K562 (cell line): ENCODE data around the gene MAML1. TPM values are rescaled to one million over a fixed set of nuclear protein-coding genes. Genes with fewer than 3 reads are reported as not detected.

Experiments used
- ATF1 ChIP-seq, 2 experiments: fragments of 450-650 bp in 1 of 2; IDR thresholded peaks; 2 replicates each; pipeline ENCODE4 v1.6.1; 2016; ENCODE audit warnings: missing compliant biosample characterization in 1 of 2, missing genetic modification characterization in 1 of 2
- CBX1 ChIP-seq: sonication (generic); IDR thresholded peaks from 2 replicates; pipeline ENCODE4 v1.6.1; 2016; ENCODE audit warnings: antibody characterized with exemption, low read depth, mild to moderate bottlenecking
- CCNT2 ChIP-seq: IDR thresholded peaks from 2 replicates; pipeline ENCODE4 v1.6.1; 2011; ENCODE audit warnings: borderline replicate concordance, low read depth, mild to moderate bottlenecking, moderate library complexity, mixed read lengths, low read length; ENCODE audit not compliant: insufficient read length; ENCODE audit errors: extremely low read depth
- CHD1 ChIP-seq: fragments of 200-600 bp; sonication (generic); IDR thresholded peaks from one replicate; pipeline ENCODE4 v1.6.1; 2012; ENCODE audit warnings: mild to moderate bottlenecking, moderate library complexity, low read length, inconsistent platforms
- EP400 ChIP-seq: fragments of 450-650 bp; IDR thresholded peaks from 2 replicates; pipeline ENCODE4 v1.6.1; 2017; ENCODE audit warnings: antibody characterized with exemption, mild to moderate bottlenecking, moderate library complexity
- FOXP1 ChIP-seq: sonication (generic); formaldehyde crosslinking; IDR thresholded peaks from 2 replicates; pipeline ENCODE4 v1.8.0; 2022; ENCODE audit warnings: mild to moderate bottlenecking, missing genetic modification reagents
- KLF10 ChIP-seq: fragments of 250-450 bp; sonication (Bioruptor Pico); IDR thresholded peaks from 2 replicates; pipeline ENCODE4 v1.6.1; 2021; ENCODE audit warnings: matching md5 sums
- MEIS2 ChIP-seq: fragments of 450-650 bp; IDR thresholded peaks from 2 replicates; pipeline ENCODE4 v1.6.1; 2014; ENCODE audit warnings: mild to moderate bottlenecking; ENCODE audit not compliant: partially characterized antibody
- MTA3 ChIP-seq: fragments of 450-650 bp; formaldehyde crosslinking; IDR thresholded peaks from 2 replicates; pipeline ENCODE4 v1.6.1; 2017; ENCODE audit warnings: mild to moderate bottlenecking, borderline replicate concordance
- PCBP1 ChIP-seq: fragments of 200-400 bp; formaldehyde crosslinking; IDR thresholded peaks from 2 replicates; pipeline ENCODE4 v1.6.1; 2018; ENCODE audit warnings: mild to moderate bottlenecking, low read depth, low read length; ENCODE audit not compliant: poor library complexity, severe bottlenecking
- RBFOX2 ChIP-seq: fragments of 200-400 bp; formaldehyde crosslinking; IDR thresholded peaks from 2 replicates; pipeline ENCODE4 v1.6.1; 2017; ENCODE audit warnings: low read depth, mild to moderate bottlenecking, low read length, moderate library complexity
- TAF1 ChIP-seq: IDR thresholded peaks from 2 replicates; pipeline ENCODE4 v1.6.1; 2011; ENCODE audit warnings: mild to moderate bottlenecking, low read length, moderate library complexity; ENCODE audit not compliant: insufficient read depth, control insufficient read depth, severe bottlenecking; ENCODE audit errors: extremely low read depth
- polyA plus RNA-seq, 8 experiments: library from polyadenylated mRNA; depleted of rRNA in 4 of 8; stranded (reverse) in 5 of 8; unstranded in 3 of 8; fragments of >200 nt; fragmentation: Nextera tagmentation in 2 of 8; fragmentation: Illumina TruSeq in 1 of 8; extraction: Ambion mirVana in 2 of 8; extraction: Trizol in 1 of 8; gene quantifications; 2 replicates each; pipeline versions ENCODE4 v1.2.1 to v1.2.3, GENCODE V29; 2011 to 2014; ENCODE audit warnings: inconsistent platforms in 1 of 8, missing spikeins in 1 of 8
- total RNA-seq, 7 experiments: library from RNA; depleted of rRNA in 6 of 7; stranded (reverse); fragments of >200 nt in 6 of 7; fragmentation: Illumina TruSeq in 2 of 7; extraction: Trizol in 2 of 7; gene quantifications; 2 replicates each; pipeline versions ENCODE4 v1.2.1 to v1.2.3, GENCODE V29; 2011 to 2021; ENCODE audit warnings: low replicate concordance in 1 of 7
- TF ChIP-seq, protein P1 (sequence below): fragments of 250-450 bp; sonication (Bioruptor Pico); IDR thresholded peaks from 2 replicates; pipeline ENCODE4 v1.5.0; 2021
- TF ChIP-seq, protein P2 (sequence below): fragments of 250-450 bp; sonication (Bioruptor Pico); IDR thresholded peaks from 2 replicates; pipeline ENCODE4 v1.9.0; 2021; ENCODE audit warnings: mild to moderate bottlenecking, inconsistent platforms
- TF ChIP-seq, protein P3 (sequence below): fragments of 200-800 bp; sonication (Bioruptor generic); IDR thresholded peaks from 2 replicates; pipeline ENCODE4 v1.6.1; 2017; ENCODE audit warnings: missing genetic modification characterization, missing compliant biosample characterization
- TF ChIP-seq, protein P4 (sequence below): sonication (generic); formaldehyde crosslinking; IDR thresholded peaks from 2 replicates; pipeline ENCODE4 v1.8.1; 2023; ENCODE audit warnings: mild to moderate bottlenecking, missing genetic modification reagents
- TF ChIP-seq, protein P5 (sequence below): conservative IDR thresholded peaks from 2 replicates; pipeline ENCODE4 v1.6.1; 2011; ENCODE audit warnings: low read depth, mild to moderate bottlenecking, low read length; ENCODE audit not compliant: control insufficient read depth

The MAML1 gene
- total and polyA plus RNA-seq, 9 of the 15 experiments (the other 6 are each of a cell fraction or from before 2014, with no cell fraction given): 0.32 to 18.4 (median 7.0) TPM

DNA sequence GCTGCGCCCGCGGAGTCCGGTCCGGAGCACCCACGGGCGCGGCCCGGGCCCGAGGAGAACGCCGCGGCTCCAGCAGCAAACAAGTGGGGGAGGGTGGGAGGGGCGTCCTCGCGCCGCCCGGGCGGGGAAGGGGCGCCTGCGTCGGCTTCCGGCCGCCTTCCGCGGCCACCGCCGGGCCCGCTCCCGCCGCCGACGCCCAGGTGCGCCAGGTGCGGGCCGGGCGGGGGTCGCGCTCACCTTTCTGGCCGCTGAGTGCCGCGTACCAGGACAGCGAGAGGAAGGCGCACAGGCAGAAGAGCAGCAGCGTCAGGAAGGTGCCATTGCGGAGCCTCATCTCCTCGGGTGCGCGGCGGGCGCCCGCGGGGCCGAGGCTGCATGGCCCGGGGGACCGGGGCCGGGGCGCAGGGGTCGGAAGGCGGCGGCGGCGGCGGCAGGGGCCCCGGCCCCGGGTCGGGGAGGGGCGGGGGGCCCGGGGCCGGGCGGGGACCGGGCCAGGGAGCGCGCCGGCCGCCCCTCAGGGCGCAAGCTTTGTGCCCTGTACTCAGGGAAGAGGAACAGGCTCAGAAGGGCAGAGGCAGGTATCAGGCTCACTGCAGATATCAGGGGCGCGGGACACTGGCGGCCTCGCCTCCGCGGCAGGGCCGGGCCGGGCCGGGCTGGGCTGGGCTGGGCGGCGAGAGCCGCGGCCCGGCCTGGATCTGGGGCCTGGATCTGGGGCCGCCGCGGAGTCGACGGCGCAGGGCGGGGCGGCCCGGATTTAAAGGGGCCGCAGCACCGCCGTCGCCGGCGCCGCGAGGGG, 73.8 kb downstream of the MAML1 start, which contains the start of gene MGAT4B (continued):
- no peak for TF ChIP-seq KLF10
- peak; percentile 41 for TF ChIP-seq PCBP1
- TF ChIP-seq, protein P1, sequence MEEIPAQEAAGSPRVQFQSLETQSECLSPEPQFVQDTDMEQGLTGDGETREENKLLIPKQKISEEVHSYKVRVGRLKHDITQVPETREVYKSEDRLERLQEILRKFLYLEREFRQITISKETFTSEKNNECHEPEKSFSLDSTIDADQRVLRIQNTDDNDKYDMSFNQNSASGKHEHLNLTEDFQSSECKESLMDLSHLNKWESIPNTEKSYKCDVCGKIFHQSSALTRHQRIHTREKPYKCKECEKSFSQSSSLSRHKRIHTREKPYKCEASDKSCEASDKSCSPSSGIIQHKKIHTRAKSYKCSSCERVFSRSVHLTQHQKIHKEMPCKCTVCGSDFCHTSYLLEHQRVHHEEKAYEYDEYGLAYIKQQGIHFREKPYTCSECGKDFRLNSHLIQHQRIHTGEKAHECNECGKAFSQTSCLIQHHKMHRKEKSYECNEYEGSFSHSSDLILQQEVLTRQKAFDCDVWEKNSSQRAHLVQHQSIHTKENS (CRISPR knock-in tag): no peak
- peak; percentile 54 for TF ChIP-seq CHD1
- 0 out of 2 replicates have a peak, but pooled peaks have one; percentile 51 for TF ChIP-seq FOXP1 (CRISPR knock-in tag)
- TF ChIP-seq, protein P2, sequence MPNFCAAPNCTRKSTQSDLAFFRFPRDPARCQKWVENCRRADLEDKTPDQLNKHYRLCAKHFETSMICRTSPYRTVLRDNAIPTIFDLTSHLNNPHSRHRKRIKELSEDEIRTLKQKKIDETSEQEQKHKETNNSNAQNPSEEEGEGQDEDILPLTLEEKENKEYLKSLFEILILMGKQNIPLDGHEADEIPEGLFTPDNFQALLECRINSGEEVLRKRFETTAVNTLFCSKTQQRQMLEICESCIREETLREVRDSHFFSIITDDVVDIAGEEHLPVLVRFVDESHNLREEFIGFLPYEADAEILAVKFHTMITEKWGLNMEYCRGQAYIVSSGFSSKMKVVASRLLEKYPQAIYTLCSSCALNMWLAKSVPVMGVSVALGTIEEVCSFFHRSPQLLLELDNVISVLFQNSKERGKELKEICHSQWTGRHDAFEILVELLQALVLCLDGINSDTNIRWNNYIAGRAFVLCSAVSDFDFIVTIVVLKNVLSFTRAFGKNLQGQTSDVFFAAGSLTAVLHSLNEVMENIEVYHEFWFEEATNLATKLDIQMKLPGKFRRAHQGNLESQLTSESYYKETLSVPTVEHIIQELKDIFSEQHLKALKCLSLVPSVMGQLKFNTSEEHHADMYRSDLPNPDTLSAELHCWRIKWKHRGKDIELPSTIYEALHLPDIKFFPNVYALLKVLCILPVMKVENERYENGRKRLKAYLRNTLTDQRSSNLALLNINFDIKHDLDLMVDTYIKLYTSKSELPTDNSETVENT: peak; percentile 75
- TF ChIP-seq RBFOX2: peak; percentile 68
- TF ChIP-seq EP400: 0 out of 2 replicates have a peak, but pooled peaks have one; percentile 18
- 0 out of 2 replicates have a peak, but pooled peaks have one; percentile 29 for TF ChIP-seq CBX1
- peak; percentile 19; the same call in 1 of the 2 replicates for TF ChIP-seq MTA3
- TF ChIP-seq, protein P3, sequence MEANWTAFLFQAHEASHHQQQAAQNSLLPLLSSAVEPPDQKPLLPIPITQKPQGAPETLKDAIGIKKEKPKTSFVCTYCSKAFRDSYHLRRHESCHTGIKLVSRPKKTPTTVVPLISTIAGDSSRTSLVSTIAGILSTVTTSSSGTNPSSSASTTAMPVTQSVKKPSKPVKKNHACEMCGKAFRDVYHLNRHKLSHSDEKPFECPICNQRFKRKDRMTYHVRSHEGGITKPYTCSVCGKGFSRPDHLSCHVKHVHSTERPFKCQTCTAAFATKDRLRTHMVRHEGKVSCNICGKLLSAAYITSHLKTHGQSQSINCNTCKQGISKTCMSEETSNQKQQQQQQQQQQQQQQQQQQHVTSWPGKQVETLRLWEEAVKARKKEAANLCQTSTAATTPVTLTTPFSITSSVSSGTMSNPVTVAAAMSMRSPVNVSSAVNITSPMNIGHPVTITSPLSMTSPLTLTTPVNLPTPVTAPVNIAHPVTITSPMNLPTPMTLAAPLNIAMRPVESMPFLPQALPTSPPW (CRISPR knock-in tag): peak; percentile 94
- peak; percentile 93 for TF ChIP-seq TAF1
- TF ChIP-seq, protein P4, sequence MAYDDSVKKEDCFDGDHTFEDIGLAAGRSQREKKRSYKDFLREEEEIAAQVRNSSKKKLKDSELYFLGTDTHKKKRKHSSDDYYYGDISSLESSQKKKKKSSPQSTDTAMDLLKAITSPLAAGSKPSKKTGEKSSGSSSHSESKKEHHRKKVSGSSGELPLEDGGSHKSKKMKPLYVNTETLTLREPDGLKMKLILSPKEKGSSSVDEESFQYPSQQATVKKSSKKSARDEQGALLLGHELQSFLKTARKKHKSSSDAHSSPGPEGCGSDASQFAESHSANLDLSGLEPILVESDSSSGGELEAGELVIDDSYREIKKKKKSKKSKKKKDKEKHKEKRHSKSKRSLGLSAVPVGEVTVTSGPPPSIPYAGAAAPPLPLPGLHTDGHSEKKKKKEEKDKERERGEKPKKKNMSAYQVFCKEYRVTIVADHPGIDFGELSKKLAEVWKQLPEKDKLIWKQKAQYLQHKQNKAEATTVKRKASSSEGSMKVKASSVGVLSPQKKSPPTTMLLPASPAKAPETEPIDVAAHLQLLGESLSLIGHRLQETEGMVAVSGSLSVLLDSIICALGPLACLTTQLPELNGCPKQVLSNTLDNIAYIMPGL: 0 out of 2 replicates have a peak, but pooled peaks have one; percentile 63
- TF ChIP-seq, protein P5, sequence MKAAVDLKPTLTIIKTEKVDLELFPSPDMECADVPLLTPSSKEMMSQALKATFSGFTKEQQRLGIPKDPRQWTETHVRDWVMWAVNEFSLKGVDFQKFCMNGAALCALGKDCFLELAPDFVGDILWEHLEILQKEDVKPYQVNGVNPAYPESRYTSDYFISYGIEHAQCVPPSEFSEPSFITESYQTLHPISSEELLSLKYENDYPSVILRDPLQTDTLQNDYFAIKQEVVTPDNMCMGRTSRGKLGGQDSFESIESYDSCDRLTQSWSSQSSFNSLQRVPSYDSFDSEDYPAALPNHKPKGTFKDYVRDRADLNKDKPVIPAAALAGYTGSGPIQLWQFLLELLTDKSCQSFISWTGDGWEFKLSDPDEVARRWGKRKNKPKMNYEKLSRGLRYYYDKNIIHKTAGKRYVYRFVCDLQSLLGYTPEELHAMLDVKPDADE: 0 out of 2 replicates have a peak, but pooled peaks have one; percentile 26
- TF ChIP-seq MEIS2: no peak
- no peak for TF ChIP-seq ATF1 (CRISPR knock-in tag; IDR thresholded peaks at IDR 0.05)
- TF ChIP-seq ATF1 (tag; IDR thresholded peaks at IDR 0.05): 0 out of 2 replicates have a peak, but pooled peaks have one; percentile 1
- peak; percentile 94 for TF ChIP-seq CCNT2
